GM18508 (cell line): ENCODE results near the gene COL18A1.

Source experiments
- ATAC-seq: cut with Tn5 transposase; IDR thresholded peaks from one replicate; pipeline ENCODE4 v1.9.1; 2021; ENCODE audit warnings: moderate number of reproducible peaks; ENCODE audit not compliant: insufficient read depth, unreplicated experiment

The COL18A1 gene

DNA sequence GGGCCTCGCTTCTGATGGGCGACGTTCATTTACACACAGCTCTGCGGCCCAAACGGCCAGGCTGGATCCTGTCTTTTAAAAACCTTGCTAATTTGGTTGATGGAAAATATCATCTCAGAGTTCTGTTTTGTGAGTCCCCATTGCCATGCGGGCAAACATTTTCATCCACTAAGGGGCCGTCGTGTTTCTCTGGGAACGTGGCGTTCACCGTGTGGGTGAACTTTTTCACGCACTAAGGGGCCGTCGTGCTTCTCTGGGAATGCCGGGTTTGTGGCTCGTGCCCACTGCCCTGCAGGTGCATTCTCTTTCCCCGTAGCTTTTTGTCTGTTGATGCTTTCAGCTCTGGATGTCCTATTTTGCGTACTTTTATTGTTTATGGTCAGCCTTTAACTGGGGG is 6.8 kb downstream of the COL18A1 start:
- no peak for ATAC-seq

DNA sequence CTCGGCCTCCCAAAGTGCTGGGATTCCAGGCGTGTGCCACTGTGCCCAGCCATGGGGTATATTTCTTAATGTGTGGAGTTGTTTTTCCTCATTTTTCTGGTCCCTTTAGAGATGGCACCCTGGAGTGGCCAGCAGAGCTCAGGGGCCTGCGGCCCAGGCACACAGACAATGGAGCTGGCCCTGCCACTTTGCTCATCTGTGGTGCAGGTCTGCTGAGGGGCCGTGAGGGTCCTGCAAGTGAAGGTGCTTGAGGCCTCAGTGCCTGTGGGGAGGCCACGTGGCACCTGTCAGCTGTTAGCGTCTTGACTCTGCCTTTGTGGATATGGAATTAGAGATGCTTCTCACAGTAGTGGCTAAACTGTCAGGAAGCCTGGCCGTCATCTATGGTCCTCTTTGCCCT is 7.5 kb downstream of the COL18A1 start:
- no peak for ATAC-seq

DNA sequence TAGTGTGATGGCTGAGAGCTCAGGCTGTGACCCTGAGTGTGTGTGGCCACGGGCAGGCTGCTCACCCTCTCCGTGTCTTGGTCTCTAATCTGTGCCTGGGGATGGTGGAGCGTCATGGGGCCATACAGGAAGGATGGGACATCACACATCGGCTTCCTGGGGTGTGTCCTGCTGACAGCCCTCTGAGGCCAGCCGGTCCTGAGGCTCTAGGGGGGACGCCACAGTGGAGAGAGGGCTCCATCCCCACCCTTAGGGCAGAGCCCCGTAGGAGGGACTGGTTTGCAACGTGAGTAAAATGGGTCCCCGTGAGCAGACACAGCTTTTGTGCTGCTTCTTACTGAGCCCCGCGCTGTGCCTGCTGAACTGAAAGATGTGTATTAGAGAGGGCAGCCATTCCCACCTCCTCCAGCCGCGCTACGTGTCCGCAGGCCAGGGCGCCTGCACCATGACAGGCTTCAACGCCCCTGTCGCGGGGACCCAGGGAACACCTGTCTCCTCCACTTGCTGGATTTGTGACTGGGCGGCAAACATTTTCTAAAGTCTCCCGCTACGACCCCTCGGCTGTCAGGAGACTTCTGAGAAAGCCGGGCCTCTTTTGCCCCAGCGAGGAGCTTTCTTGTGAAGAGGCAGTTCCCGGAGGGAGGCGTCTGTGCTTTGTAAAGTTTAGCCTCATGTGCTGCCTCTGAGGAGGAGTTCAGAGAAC is 8.1 kb downstream of the COL18A1 start:
- no peak for ATAC-seq

DNA sequence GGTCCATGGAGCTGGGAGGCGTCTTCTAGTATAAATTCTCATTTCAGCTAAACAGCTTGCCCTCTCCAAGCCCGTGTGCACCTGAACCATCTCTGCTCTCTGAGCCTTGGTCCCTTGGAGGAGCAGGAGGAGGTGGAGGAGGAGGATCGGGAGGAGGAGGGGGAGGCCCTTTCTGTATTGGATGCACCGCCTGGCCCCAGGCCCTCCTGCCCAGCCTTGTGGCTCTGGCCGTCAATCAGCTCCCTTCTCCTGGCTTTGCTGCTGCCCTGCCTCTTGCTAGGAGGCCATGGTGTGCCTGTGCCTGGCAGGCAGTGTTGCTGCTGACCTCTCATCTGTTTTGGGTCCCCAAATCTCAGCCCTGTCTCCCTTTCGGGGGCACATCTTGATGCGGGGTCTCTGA is 9.0 kb downstream of the COL18A1 start:
- no peak for ATAC-seq

DNA sequence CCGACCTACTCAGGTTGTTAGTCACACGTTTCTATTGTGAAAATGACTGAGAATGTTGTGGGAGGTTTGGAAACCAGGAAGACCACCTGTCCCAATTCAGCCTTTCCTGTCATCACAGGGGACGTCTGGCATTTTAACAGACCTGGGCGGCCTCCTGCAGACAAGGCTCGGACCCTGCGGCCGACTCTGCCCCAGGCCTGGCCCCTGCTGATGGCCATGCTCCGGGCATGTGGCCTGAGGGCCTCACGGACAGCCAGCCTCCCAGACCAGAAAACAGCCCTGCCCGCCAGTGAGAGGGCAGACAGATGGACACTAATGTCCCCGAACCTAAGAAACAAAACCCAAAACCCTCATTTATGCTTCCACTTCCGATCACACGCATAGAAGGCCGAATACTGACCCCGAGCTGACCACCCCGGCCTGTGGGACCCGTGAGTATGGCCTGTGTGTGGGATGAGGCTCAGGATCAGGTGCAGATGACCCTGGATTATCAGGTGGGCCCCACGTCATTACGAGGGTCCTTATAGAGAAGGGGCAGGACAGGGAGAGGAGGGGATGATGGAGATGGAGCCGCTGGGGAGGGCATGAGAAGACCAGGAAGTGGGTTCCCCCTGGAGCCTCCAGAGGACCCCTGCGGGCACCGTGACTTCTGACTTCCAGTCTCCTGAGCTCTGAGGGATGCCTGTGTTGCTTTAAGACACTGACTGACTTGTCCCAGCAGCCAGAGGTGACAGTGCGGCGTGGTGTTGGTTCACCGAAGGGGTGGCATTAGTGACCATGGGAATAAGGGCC is 9.6 kb downstream of the COL18A1 start:
- no peak for ATAC-seq

DNA sequence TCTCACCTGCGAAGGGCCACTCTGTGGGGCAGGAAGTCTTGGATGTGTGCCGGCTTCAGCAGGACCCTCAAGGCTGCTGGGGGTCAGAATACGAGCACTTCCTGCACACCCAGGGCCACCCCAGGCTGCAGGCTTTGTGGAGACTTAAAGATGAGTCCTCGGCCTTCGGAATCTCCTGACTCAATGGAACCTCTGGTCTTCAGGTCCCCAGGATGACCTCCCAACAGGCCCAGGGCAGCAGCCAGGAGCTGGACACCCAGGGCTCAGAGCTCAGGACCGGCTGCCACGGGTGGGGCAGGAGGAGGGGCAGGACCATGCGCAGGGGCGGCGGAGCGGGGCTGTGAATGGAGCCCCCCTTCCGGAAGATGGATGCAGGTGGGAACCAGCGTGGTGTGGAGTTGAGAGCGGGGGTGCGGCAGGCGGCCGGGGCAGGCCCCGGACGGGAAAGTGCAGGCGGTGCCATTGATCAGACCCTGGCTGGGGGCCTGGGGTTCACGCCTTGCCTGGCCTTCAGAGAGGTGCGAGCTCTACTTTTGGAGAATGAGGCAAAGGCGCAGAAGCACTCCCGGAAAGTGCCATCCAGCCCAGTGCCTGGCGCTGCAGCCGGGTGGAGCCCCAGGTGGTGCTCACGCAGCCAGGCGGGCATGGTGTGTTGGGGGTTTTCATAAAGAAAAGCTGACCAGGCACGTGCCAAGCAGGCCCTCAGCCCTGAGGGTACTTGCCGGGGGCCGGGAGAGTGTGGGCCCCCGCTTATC is 10.4 kb downstream of the COL18A1 start:
- no peak for ATAC-seq

DNA sequence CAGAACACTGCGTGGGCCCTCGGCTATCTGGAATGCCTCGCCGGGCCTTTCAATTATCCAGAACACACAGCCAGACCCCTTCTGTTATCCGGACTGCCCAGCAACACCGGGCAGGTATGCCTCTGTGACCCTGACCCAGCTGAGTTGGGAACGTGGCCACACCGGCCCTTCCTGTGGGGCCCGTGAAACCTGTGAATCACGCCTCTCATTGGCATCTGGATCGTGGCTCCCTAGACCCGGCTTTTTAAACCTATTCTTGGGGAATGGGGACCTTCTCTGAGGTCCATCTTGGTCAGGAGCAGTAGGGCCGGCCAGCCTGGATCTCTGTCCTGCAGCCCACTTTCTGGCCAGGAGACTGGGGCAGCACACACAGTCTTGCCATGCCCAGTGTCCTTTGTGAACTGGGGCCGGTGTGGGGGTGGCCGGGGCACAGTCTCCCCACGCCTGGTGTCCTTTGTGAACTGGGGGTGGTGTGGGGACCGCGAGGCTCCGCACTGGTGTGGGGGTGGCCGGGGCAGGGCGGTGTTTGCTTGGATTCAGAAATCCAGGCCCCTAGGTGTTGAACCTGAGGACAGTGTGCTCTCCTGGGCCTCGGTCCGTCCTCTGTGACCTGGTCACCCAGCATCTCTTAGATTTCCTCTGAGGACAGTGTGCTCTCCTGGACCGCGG is 11.1 kb downstream of the COL18A1 start:
- ATAC-seq = no peak

DNA sequence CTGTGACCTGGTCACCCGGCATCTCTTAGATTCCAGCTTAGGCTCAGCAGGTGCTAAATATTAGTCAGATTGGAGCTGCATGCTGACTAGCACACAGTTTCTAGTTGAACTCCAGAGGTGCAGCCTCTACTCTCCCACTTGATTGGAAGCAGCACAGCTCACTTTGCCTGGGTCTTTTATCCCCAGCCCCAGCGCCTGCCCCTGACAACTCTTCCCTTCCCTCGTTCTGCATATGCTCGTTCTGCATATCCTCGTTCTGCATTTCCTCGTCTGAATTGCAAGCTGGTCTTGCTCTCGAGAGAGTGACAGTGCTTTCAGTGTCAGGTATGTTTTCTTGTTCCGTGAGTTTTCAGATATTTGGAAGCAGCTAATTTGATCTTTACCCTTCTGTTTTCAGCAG is 11.7 kb downstream of the COL18A1 start:
- ATAC-seq = no peak

DNA sequence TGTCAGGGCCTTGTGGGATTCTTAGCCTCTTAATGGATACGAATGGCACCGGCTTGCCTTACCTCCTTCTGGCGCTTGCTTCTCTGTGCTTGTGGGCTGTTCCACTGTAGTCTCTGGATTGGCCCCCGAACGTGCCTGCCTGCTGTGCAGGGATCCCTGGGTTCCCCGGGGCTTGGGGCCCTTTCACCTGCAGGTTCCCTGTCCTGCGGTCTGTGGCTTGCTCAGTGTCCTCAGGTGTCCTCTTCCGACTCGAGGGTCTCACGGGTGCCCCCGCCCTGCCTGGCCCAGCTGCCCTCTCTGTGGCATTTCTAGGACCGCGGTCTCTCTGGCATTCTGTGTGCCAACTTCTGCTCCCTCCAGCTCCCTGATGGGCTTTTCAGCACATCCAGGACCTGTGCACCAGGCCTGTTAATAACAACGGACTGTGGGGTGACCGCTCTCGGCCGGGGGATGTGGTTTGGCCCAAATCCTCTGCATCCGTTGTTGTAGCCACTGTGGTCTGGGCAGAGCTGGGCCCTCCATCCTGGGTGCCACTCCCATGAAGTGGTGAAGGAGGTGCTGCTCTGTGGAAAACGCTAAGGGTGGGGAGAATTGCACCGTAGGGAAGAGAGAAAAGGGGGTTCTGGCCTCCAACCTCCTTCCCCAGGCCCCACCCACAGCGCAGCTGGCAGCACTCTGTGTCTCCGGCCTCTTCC is 12.4 kb downstream of the COL18A1 start:
- no peak for ATAC-seq

DNA sequence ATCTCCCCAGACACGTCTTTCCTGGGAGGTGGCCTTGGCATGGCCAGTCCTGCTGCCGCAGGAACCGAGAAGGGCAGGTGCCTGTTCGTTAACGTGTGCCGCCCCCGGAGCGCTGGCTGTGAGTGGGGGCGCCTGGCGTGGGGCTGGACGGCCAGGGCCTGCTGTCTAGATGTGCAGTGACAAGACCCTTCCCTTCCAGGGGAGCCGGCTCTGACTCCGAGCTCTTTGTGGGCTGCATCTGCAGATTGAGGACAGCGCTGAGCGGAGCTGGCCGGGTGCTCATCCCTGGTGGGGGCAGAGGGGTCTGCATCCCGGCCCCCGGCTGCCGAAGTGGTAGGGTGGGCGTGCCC is 13.0 kb downstream of the COL18A1 start:
- ATAC-seq = no peak

DNA sequence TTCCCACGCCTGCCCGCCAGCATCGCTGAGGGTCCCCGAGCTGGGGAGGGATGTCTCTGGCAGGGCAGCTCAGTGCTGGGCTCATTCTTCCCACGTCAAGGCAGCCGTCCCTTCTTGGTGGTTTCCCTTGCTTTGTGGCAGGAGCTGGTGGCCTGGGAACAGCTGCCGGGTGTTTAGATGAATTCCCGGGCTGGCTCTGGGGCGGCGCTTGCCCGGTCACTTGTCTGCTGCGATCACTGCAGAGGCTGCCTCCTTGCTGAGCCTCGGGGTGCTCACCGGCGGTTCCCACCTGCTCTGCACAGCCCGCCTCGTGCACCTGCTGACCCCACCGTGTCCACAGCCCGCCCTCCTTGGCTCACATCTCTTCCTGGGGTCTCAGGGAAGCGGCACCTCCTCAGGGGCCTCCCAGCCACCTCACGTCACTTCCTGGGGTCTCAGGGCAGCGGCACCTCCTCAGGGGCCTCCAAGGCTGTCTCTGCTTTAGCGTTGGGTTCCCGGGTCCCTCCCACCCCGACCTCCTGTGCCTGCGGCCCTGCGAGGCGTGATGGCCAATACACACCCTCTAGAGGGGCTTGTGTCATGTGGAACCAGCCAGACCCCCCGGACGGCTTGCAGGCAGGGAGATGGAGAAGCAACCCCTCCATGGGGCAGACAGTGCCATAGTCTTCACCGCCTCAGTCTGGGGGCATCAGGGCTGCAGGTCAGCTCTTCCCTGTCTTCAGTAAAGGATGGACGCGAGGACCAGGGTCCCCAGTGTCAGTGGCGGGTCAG is 13.5 kb downstream of the COL18A1 start:
- ATAC-seq = no peak

DNA sequence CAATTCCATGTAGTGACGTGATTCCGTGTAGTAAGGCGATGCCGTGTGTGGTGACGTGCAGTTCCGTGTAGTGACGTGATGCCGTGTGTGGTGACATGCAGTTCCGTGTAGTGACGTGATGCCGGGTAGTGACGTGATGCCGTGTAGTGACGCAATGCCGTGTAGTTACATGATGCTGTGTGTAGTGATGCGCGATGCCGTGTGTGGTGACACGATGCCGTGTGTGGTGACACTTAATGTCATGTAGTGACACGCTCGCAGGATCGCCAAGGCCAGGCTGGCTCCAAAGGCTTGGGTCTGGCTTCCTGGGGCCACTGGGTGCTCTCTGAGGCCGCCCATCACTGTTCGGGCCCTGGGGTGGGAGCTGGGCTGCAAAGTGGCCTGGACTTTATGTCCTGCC is 14.2 kb downstream of the COL18A1 start:
- no peak for ATAC-seq

DNA sequence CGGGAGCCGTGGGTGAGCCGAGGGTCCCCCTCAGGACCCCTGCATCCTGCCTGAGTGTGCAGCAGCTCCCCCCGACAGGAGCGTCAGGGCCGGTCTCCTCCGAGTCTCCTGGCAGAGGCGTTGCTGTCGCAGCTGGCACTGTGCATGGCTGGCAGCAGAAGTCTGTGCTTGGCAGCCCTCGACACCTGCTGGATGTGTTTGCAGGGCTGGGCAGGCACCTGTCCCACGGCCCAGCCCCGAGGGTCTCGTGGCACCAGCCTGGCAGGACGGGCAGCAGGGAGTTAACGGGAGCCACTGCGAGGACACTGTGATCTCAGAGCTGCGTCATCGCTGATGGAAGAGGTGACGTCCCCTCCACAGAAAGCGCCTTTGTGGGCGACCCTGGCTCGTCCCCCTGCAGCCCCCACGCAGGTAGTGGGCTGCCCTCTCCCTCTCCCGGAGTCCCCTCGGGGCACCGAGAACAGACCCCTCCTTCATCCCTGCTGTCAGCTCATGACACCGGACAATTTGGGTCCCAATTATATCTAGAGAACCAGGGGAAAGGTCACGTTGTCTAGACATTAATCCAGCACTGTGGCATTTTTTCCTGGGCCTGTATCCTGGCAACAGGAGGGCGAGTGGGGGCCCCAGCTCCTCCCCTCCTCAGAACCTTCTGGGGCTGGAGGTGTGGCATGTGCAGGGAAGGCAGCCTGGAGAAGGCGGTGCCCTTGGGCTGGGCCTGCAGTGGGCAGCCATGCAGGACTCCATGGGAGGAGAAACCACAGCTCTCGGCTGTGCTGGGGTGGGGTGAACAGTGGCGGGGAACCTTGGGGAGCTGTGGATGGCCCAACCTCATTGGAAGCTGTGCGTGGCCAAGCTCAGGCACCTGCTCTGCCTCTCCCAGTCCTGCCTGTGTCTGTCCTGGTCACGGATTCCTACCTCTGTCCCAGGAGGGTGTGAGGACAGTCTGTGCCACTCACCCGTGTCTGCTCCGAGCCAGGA is 15.4 kb downstream of the COL18A1 start:
- ATAC-seq = no peak

DNA sequence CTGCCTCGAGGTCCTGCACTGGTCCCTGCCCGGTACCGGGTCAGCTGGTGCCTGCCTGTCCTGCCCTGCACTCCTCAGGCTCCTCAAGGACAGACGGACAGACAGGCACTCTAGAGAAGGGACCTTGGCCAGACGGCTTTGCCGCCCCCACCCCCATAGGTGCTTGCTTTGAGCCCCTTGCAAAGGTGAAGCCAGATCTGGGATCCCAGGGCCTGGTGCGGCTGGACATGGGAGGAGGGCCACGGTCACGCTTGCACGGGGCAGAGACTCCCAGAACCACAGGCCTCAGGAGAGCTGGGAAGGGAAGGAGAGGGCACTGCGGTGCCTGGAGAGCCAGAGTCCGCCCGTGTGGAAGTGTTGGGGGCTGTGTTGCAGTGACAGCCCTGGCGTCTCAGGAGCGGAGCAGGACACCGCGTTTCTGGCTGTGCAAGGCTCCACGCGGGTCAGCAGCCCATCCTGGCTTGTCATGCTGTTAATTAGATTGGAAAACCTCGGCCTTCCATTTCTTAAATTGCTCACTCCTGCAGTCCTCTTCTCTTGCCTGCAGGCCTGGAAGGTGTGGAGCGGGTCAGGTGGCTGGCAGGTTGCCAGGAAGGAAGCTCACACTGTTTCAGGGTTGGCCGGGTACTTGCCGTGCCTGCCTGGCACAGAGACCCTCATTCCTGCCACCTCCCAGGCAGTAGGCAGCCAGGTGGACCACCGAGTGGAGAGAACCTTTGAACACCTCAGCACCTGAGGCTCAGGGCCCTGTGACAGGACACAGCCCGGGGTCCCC is 16.3 kb downstream of the COL18A1 start:
- ATAC-seq = no peak

DNA sequence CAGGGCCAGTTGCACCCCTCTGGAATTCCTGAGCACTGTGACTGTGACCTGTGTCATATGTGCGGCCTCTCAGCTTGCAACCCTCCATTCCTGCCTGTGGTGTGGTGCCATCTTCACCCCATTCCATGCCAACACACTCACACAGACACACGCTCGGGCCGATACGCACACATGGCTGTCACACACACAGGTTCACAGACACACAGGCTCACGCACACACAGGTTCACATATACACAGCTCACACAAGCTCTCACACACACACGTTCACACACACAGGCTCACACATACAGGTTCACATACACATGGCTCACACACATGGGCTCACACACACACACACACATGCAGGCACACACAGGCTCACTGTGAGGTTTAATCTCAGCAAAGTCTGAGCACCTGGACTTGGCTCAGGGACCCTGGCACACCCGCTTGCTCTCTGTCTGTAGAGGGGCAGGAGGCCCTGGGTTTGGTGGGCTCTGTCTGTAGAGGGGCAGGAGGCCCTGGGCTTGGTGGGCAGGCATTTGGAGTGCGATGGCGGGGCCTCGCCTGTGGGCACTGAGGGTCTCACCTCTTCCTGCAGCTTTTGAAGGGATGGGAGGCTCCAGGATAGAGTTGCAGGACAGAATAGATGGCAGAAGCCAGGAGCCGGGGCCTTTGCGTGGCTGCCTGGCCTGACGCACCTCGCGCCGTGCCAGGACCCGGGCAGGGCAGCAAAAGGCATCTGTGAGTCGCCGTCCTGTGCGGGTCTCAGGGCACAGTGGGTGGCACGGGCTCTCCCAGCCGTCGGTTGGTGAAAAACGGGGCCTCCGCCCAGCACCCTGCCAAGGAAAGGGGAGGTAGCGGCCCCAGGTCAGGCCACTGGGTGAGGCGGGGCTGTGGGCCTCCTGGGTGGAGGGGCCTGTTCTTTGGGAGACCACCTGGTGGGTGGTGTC is 17.1 kb downstream of the COL18A1 start:
- no peak for ATAC-seq

DNA sequence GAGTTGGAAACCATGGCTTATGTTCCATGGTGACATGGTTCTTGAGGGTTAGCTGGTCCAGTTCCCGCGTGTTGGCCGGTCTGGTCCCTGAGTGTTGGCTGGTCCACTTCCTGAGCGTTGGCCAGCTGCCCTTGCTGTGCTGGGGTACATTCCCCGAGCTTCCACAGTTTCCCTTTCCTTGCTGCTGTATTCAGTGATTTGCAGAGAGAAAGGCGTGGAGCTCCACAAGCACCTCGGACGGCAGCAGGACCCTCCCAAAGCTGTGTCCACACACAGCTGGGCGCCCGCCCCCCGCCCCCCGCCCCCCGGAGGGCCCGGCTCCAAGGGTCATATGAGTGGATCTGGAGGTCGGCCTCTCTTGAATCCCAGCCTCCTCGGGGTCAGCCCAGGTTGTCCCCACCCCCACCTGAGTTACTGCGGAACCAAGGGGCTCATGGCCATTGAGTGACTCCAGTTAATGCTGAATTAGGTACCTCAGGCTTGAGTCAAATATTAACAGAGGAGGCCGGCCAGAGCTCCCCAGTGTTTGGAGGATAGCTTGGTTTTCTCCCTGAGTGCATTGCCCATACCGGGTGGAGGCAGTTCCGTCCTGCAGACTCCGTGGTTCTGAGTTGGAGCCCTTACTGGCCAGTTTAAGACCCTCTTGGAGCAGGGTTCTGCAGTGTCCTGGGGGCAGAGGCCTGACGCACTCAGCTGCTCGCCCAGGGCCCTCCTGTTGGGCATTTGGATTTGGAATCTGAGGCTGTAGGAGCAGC is 18.4 kb downstream of the COL18A1 start:
- ATAC-seq = no peak
